Measurements from ENCODE around the gene CTDSP2.
"Not testable (repeated sequence)": the region's sequence is repeated elsewhere in the genome, so short reads cannot be mapped to it uniquely, and the experiment has no call there.

DNA sequence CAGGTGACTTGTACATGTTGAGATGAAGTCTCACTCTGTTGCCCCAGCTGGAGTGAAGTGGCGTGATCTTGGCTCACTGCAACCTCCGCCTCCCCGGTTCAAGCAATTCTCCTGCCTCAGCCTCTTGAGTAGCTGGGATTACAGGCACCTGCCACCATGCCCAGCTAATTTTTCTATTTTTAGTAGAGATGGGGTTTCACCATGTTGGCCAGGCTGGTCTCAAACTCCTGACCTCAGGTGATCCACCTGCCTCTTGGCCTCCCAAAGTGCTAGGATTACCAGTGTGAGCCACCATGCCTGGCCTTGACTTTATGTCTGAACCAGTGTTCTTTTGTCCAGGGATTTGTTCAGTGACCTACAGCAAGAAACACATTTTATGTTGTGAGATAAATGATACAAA lies 2.9 kb upstream of the CTDSP2 start:
- TF ChIP-seq, protein P1, sequence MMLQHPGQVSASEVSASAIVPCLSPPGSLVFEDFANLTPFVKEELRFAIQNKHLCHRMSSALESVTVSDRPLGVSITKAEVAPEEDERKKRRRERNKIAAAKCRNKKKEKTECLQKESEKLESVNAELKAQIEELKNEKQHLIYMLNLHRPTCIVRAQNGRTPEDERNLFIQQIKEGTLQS (IDR thresholded peaks at IDR 0.05; ENCODE audit: insufficient read depth, low read depth, low read length): not testable (repeated sequence)
- not testable (repeated sequence) for TF ChIP-seq EP300 (IDR thresholded peaks at IDR 0.05; ENCODE audit: borderline replicate concordance in 1 of 2, low read depth in 2 of 2, low read length in 2 of 2); POLR2AphosphoS5 (IDR thresholded peaks at IDR 0.05; ENCODE audit: low read depth, low read length); SUZ12 (IDR thresholded peaks at IDR 0.05; ENCODE audit: low read length); RAD21 (IDR thresholded peaks at IDR 0.05 in 1 of 2, conservative IDR thresholded peaks at IDR 0.05 in 1 of 2; ENCODE audit: low read depth in 2 of 2, low read length in 2 of 2); CBX5 (IDR thresholded peaks at IDR 0.05; ENCODE audit: low read depth, low read length); POLR2A (IDR thresholded peaks at IDR 0.05; ENCODE audit: control extremely low read depth in 1 of 2, low read depth in 2 of 2, low read length in 2 of 2); USF2 (IDR thresholded peaks at IDR 0.05; ENCODE audit: low read length); MAFK (IDR thresholded peaks at IDR 0.05; ENCODE audit: low read depth, low read length); YY1 (IDR thresholded peaks at IDR 0.05; ENCODE audit: low read depth, low read length); FOSL1 (IDR thresholded peaks at IDR 0.05; ENCODE audit: insufficient read depth, low read depth, low read length); TEAD4 (IDR thresholded peaks at IDR 0.05; ENCODE audit: low read depth, low read length)
- TF ChIP-seq, protein P2, sequence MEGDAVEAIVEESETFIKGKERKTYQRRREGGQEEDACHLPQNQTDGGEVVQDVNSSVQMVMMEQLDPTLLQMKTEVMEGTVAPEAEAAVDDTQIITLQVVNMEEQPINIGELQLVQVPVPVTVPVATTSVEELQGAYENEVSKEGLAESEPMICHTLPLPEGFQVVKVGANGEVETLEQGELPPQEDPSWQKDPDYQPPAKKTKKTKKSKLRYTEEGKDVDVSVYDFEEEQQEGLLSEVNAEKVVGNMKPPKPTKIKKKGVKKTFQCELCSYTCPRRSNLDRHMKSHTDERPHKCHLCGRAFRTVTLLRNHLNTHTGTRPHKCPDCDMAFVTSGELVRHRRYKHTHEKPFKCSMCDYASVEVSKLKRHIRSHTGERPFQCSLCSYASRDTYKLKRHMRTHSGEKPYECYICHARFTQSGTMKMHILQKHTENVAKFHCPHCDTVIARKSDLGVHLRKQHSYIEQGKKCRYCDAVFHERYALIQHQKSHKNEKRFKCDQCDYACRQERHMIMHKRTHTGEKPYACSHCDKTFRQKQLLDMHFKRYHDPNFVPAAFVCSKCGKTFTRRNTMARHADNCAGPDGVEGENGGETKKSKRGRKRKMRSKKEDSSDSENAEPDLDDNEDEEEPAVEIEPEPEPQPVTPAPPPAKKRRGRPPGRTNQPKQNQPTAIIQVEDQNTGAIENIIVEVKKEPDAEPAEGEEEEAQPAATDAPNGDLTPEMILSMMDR (IDR thresholded peaks at IDR 0.05; ENCODE audit: control extremely low read depth in 1 of 3, insufficient read depth in 1 of 3, low read depth in 1 of 3, low read length in 3 of 3): not testable (repeated sequence)

Data from H1 (cell line).